WTC11 (cell line): ENCODE data around the gene MYOM1. TPM values are rescaled to one million over a fixed set of nuclear protein-coding genes. Genes with fewer than 3 reads are reported as not detected.

Source experiments
- ATAC-seq: fragments of 200-7000 bp; cut with Tn5 transposase; 2 replicates; pipeline ENCODE4 v1.10.0; 2021; ENCODE audit warnings: mild to moderate bottlenecking, moderate library complexity
- CTCF ChIA-PET: fragments of 300-600 bp; sonication (Branson Sonifier 250); formaldehyde crosslinking; loops from one replicate; lab custom pipeline; 2021; ENCODE audit warnings: antibody characterized with exemption; lab: Charles Lee
- POLR2A ChIA-PET: fragments of 350-600 bp; sonication (Branson Sonifier 250); formaldehyde crosslinking; loops from one replicate; lab custom pipeline; 2021; ENCODE audit warnings: antibody characterized with exemption; lab: Charles Lee
- DNase-seq: peaks from one replicate; pipeline ENCODE4 v3.0.0; 2021; ENCODE audit warnings: low spot score
- H3K27ac Mint-ChIP-seq: 2 replicates; pipeline ENCODE4 v1.8.0; 2021; ENCODE audit warnings: mixed read lengths
- H3K27me3 Mint-ChIP-seq: 2 replicates; pipeline ENCODE4 v1.8.0; 2021; ENCODE audit warnings: low read depth, mild to moderate bottlenecking, moderate library complexity, mixed read lengths
- H3K36me3 Mint-ChIP-seq: 2 replicates; pipeline ENCODE4 v1.8.0; 2021; ENCODE audit warnings: mixed read lengths
- H3K4me1 Mint-ChIP-seq: 2 replicates; pipeline ENCODE4 v1.8.0; 2022; ENCODE audit warnings: mixed read lengths
- H3K4me3 Mint-ChIP-seq: 2 replicates; pipeline ENCODE4 v1.8.0; 2021; ENCODE audit warnings: mild to moderate bottlenecking, moderate library complexity, mixed read lengths
- H3K9me3 Mint-ChIP-seq: 2 replicates; pipeline ENCODE4 v1.8.0; 2021; ENCODE audit warnings: mixed read lengths
- ARID4B ChIP-seq: sonication (generic); formaldehyde crosslinking; IDR thresholded peaks from 2 replicates; pipeline ENCODE4 v1.8.0; 2023; ENCODE audit warnings: missing genetic modification reagents, mild to moderate bottlenecking, borderline replicate concordance
- ATF1 ChIP-seq: sonication (generic); formaldehyde crosslinking; IDR thresholded peaks from 2 replicates; pipeline ENCODE4 v1.8.1; 2023; ENCODE audit warnings: mild to moderate bottlenecking, moderate library complexity, missing genetic modification reagents
- E2F1 ChIP-seq: sonication (generic); formaldehyde crosslinking; IDR thresholded peaks from 2 replicates; pipeline ENCODE4 v1.8.0; 2022; ENCODE audit warnings: mild to moderate bottlenecking, missing genetic modification reagents
- ESRRA ChIP-seq: sonication (generic); formaldehyde crosslinking; IDR thresholded peaks from 2 replicates; pipeline ENCODE4 v1.8.1; 2022; ENCODE audit warnings: mild to moderate bottlenecking, missing genetic modification reagents, borderline replicate concordance
- GRHL2 ChIP-seq: fragments of 250-450 bp; sonication (Bioruptor Pico); IDR thresholded peaks from 2 replicates; pipeline ENCODE4 v1.8.0; 2022; ENCODE audit warnings: mild to moderate bottlenecking, moderate library complexity; ENCODE audit not compliant: insufficient replicate concordance, severe bottlenecking
- GTF2I ChIP-seq: fragments of 250-450 bp; sonication (Bioruptor Pico); conservative IDR thresholded peaks from 2 replicates; pipeline ENCODE4 v1.4.0; 2021; ENCODE audit warnings: mild to moderate bottlenecking
- JAZF1 ChIP-seq: fragments of 250-450 bp; sonication (Bioruptor Pico); IDR thresholded peaks from 2 replicates; pipeline ENCODE4 v1.9.0; 2021; ENCODE audit warnings: moderate library complexity, mild to moderate bottlenecking, inconsistent platforms
- MAX ChIP-seq: sonication (generic); formaldehyde crosslinking; IDR thresholded peaks from 2 replicates; pipeline ENCODE4 v1.8.0; 2022; ENCODE audit warnings: mild to moderate bottlenecking, missing genetic modification reagents
- MXD4 ChIP-seq: fragments of 250-450 bp; sonication (Bioruptor Pico); IDR thresholded peaks from 2 replicates; pipeline ENCODE4 v1.8.0; 2021; ENCODE audit warnings: mild to moderate bottlenecking, moderate library complexity, borderline replicate concordance
- NFATC4 ChIP-seq: fragments of 250-450 bp; sonication (Bioruptor Pico); IDR thresholded peaks from 2 replicates; pipeline ENCODE4 v1.9.0; 2021; ENCODE audit warnings: mild to moderate bottlenecking
- NR1H2 ChIP-seq: sonication (generic); formaldehyde crosslinking; IDR thresholded peaks from 2 replicates; pipeline ENCODE4 v1.9.0; 2021; ENCODE audit warnings: mild to moderate bottlenecking, moderate library complexity, missing genetic modification reagents
- NR3C1 ChIP-seq: sonication (generic); formaldehyde crosslinking; conservative IDR thresholded peaks from 2 replicates; pipeline ENCODE4 v1.8.1; 2023; ENCODE audit warnings: low read depth, mild to moderate bottlenecking, missing genetic modification reagents
- PRRX2 ChIP-seq: fragments of 250-450 bp; sonication (Bioruptor Pico); IDR thresholded peaks from 2 replicates; pipeline ENCODE4 v1.8.0; 2021; ENCODE audit warnings: mild to moderate bottlenecking
- RORB ChIP-seq: fragments of 250-450 bp; sonication (Bioruptor Pico); IDR thresholded peaks from 2 replicates; pipeline ENCODE4 v1.9.0; 2021; ENCODE audit warnings: mild to moderate bottlenecking
- SMAD3 ChIP-seq: sonication (generic); formaldehyde crosslinking; IDR thresholded peaks from 2 replicates; pipeline ENCODE4 v1.8.0; 2022; ENCODE audit warnings: missing genetic modification reagents, mild to moderate bottlenecking, borderline replicate concordance
- SOX15 ChIP-seq: fragments of 250-450 bp; sonication (Bioruptor Pico); IDR thresholded peaks from 2 replicates; pipeline ENCODE4 v1.9.0; 2021; ENCODE audit warnings: mild to moderate bottlenecking
- ZNF121 ChIP-seq: sonication (generic); formaldehyde crosslinking; IDR thresholded peaks from 2 replicates; pipeline ENCODE4 v1.8.0; 2023; ENCODE audit warnings: missing genetic modification reagents
- ZNF532 ChIP-seq: fragments of 250-450 bp; sonication (Bioruptor Pico); IDR thresholded peaks from 2 replicates; pipeline ENCODE4 v1.9.0; 2021; ENCODE audit warnings: mild to moderate bottlenecking, borderline replicate concordance
- total RNA-seq: library from RNA; stranded (reverse); gene quantifications from 3 replicates; pipeline ENCODE4 v1.2.3, GENCODE V29; 2021

Gene MYOM1
- total RNA-seq, 1 experiment from 2014 or later = 0.35 TPM

- DNase-seq = no peak
- Mint-ChIP-seq H3K4me1 (no peaks in the 10 kb centered on the region), H3K27ac (no peak overlapping the region), H3K9me3 (peaks cover 4% of the 10 kb centered on the region; the same call in 1 of the 2 replicates), H3K36me3 (no peaks in the 10 kb centered on the region), H3K27me3 (no peaks in the 10 kb centered on the region), H3K4me3 (no peak overlapping the region)
- POLR2A ChIA-PET = no interaction called here
- no peak for ATAC-seq
- CTCF ChIA-PET = interaction anchor here (0.6 kb wide), 1 partner anchor 251 kb away, joined by 4 read pairs; no protein-coding TSS in a partner anchor
- TF ChIP-seq ZNF121 (CRISPR knock-in tag) (no peak), ARID4B (CRISPR knock-in tag) (no peak), SMAD3 (no peak)
These were observed 70.7 kb downstream of the MYOM1 start for GRCh38 chr18:3148930-3149535.

- DNase-seq (no peak), ATAC-seq (no peak)
- ChIA-PET POLR2A (interaction anchor here (0.7 kb wide), 1 partner anchor 40 kb away, joined by 9 read pairs; no protein-coding TSS in a partner anchor), CTCF (interaction anchor here (0.6 to 3.2 kb wide), 3 partner anchors 19 to 250 kb away, joined by 4 to 15 read pairs (median 4); no protein-coding TSS in a partner anchor)
- H3K4me3 Mint-ChIP-seq = no peak overlapping the region
- H3K4me1 Mint-ChIP-seq = no peaks in the 10 kb centered on the region
- H3K9me3 Mint-ChIP-seq = peaks cover 9% of the 10 kb centered on the region
- TF ChIP-seq NR1H2 (no peak), GTF2I (CRISPR knock-in tag) (no peak), SOX15 (CRISPR knock-in tag) (no peak), MAX (no peak), JAZF1 (CRISPR knock-in tag) (no peak), PRRX2 (CRISPR knock-in tag) (no peak), SMAD3 (no peak), E2F1 (CRISPR knock-in tag) (no peak)
- H3K27me3 Mint-ChIP-seq = no peaks in the 10 kb centered on the region
- H3K36me3 Mint-ChIP-seq = no peaks in the 10 kb centered on the region; the same call in 1 of the 2 replicates
- no peak overlapping the region for H3K27ac Mint-ChIP-seq
These were observed 71.7 kb downstream of the MYOM1 start for GRCh38 chr18:3147935-3148554.

GRCh38 chr18:3140986-3141639, 78.7 kb downstream of the MYOM1 start:
- Mint-ChIP-seq H3K27me3 (no peaks in the 10 kb centered on the region), H3K36me3 (no peaks in the 10 kb centered on the region; the same call in 1 of the 2 replicates), H3K4me3 (no peak overlapping the region), H3K4me1 (no peaks in the 10 kb centered on the region), H3K27ac (no peak overlapping the region), H3K9me3 (peaks cover 15% of the 10 kb centered on the region)
- ATAC-seq = no peak
- no peak for DNase-seq
- ChIA-PET CTCF (no interaction called here), POLR2A (no interaction called here)
- TF ChIP-seq NR3C1 (CRISPR knock-in tag) (no peak), ESRRA (CRISPR knock-in tag) (no peak), ZNF532 (CRISPR knock-in tag) (no peak), GRHL2 (CRISPR knock-in tag) (no peak), NFATC4 (CRISPR knock-in tag) (no peak), NR1H2 (no peak), MXD4 (CRISPR knock-in tag) (no peak), JAZF1 (CRISPR knock-in tag) (no peak), RORB (CRISPR knock-in tag) (no peak), ZNF121 (CRISPR knock-in tag) (no peak), ATF1 (no peak)
